ENCODE data around the gene RFT1.

Gene RFT1

DNA sequence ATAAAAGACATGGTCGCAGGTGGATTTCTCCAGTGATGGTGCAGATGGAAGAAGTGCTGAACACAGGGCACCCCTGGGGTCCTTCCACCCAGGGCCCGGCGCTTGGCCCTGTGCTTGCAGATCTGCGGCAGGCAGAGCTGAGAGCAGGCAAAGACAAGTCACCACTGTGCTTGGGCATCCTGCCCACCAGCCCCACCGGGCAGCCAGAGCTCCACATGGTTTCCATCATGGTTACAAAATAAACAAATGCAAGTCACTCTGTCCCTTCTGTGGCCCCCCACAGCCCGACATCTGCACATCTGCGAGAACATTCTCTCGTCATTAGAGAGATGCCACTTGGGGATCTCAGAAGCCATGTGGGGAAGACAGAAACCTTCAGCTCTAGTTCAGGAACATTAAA is 46.7 kb downstream of the RFT1 start:
- H3K9me2 ChIP-seq (replicated peaks; ENCODE audit: insufficient read depth, low read length), result no peaks in the 10 kb centered on the region
- TF ChIP-seq EZH2phosphoT487 (IDR thresholded peaks at IDR 0.05; ENCODE audit: low read length), result no peak
- TF ChIP-seq, protein P1, sequence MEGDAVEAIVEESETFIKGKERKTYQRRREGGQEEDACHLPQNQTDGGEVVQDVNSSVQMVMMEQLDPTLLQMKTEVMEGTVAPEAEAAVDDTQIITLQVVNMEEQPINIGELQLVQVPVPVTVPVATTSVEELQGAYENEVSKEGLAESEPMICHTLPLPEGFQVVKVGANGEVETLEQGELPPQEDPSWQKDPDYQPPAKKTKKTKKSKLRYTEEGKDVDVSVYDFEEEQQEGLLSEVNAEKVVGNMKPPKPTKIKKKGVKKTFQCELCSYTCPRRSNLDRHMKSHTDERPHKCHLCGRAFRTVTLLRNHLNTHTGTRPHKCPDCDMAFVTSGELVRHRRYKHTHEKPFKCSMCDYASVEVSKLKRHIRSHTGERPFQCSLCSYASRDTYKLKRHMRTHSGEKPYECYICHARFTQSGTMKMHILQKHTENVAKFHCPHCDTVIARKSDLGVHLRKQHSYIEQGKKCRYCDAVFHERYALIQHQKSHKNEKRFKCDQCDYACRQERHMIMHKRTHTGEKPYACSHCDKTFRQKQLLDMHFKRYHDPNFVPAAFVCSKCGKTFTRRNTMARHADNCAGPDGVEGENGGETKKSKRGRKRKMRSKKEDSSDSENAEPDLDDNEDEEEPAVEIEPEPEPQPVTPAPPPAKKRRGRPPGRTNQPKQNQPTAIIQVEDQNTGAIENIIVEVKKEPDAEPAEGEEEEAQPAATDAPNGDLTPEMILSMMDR (IDR thresholded peaks at IDR 0.05; ENCODE audit: low read length), result no peak
- no peak for TF ChIP-seq EZH2 (optimal IDR thresholded peaks at IDR 0.05; ENCODE audit: low read depth, low read length)
- H3K79me2 ChIP-seq (ENCODE audit: low read length), result no peaks in the 10 kb centered on the region
- H2AFZ ChIP-seq (ENCODE audit: low read length), result no peak overlapping the region
- no peak overlapping the region for H3K4me2 ChIP-seq (ENCODE audit: low read depth, low read length)
- H3K4me3 ChIP-seq (ENCODE audit: low read length), result no peak overlapping the region
- H3K36me3 ChIP-seq (replicated peaks; ENCODE audit: insufficient read depth, low read length), result no peaks in the 10 kb centered on the region
- H3K9ac ChIP-seq (ENCODE audit: low read length), result no peak overlapping the region
- no peaks in the 10 kb centered on the region for H3F3A ChIP-seq (ENCODE audit: insufficient read depth, low read length)
- no peaks in the 10 kb centered on the region for H3K4me1 ChIP-seq (ENCODE audit: low read length)
- no peak overlapping the region for H3K27ac ChIP-seq (ENCODE audit: low read length)
- no peak for DNase-seq
- H3K27me3 ChIP-seq (replicated peaks; ENCODE audit: insufficient read depth, low read length), result no peaks in the 10 kb centered on the region
- no peaks in the 10 kb centered on the region for H4K20me1 ChIP-seq (ENCODE audit: insufficient read depth, low read length)
- no peaks in the 10 kb centered on the region for H3K9me3 ChIP-seq (replicated peaks; ENCODE audit: insufficient read depth, low read length)

DNA sequence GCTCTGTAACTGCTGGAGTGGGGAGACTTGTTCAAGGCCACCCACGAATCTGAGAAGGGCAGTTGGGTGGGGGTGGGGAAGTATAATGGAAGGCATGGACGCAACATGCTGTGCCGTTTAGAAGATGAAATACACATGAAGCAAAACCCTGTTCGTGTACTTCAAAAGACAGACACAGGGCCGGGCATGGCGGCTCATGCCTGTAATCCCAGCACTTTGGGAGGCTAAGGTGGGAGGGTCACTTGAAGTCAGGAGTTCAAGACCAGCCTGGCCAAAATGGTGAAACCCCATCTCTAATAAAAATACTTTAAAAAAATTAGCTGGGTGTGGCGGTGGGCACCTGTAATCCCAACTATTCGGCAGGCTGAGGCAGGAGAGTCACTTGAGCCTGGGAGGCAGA is 47.5 kb downstream of the RFT1 start:
- no peaks in the 10 kb centered on the region for H3K9me2 ChIP-seq (replicated peaks; ENCODE audit: insufficient read depth, low read length)
- DNase-seq, result no peak
- no peak overlapping the region for H3K4me3 ChIP-seq (ENCODE audit: low read length)
- TF ChIP-seq EZH2 (optimal IDR thresholded peaks at IDR 0.05; ENCODE audit: low read depth, low read length) (no peak), EZH2phosphoT487 (IDR thresholded peaks at IDR 0.05; ENCODE audit: low read length) (no peak)
- TF ChIP-seq, protein P1 (IDR thresholded peaks at IDR 0.05; ENCODE audit: low read length), result no peak
- H3F3A ChIP-seq (ENCODE audit: insufficient read depth, low read length), result no peaks in the 10 kb centered on the region
- no peaks in the 10 kb centered on the region for H3K27me3 ChIP-seq (replicated peaks; ENCODE audit: insufficient read depth, low read length)
- no peaks in the 10 kb centered on the region for H3K79me2 ChIP-seq (ENCODE audit: low read length)
- no peaks in the 10 kb centered on the region for H3K36me3 ChIP-seq (replicated peaks; ENCODE audit: insufficient read depth, low read length)
- no peaks in the 10 kb centered on the region for H3K4me1 ChIP-seq (ENCODE audit: low read length)
- no peak overlapping the region for H2AFZ ChIP-seq (ENCODE audit: low read length)
- no peak overlapping the region for H3K27ac ChIP-seq (ENCODE audit: low read length)
- no peaks in the 10 kb centered on the region for H3K9me3 ChIP-seq (replicated peaks; ENCODE audit: insufficient read depth, low read length)
- H3K9ac ChIP-seq (ENCODE audit: low read length), result no peak overlapping the region
- H4K20me1 ChIP-seq (ENCODE audit: insufficient read depth, low read length), result no peaks in the 10 kb centered on the region
- H3K4me2 ChIP-seq (ENCODE audit: low read depth, low read length), result no peak overlapping the region

DNA sequence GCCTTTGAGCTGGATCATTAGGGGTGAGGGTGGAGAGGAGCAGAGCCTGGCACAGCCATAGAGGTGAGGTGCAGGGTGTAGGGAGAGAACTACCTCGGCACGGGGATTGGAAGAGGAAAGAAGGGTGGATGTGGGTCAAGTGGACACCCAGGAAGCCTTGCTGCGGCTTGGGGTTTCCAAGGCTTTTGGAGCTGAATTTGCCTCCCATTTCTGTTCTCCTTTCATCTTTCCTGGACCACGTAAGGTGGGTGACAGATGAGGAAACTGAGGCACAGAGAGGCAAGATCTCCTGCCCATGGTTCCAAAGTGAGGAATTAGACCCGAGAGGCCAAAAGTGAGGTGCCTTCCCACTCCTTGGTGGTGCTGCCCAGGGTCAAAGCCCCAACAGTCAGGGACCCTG is 48.9 kb downstream of the RFT1 start:
- no peak overlapping the region for H3K4me2 ChIP-seq (ENCODE audit: low read depth, low read length)
- no peaks in the 10 kb centered on the region for H3K79me2 ChIP-seq (ENCODE audit: low read length)
- no peaks in the 10 kb centered on the region for H4K20me1 ChIP-seq (ENCODE audit: insufficient read depth, low read length)
- no peak overlapping the region for H3K4me3 ChIP-seq (ENCODE audit: low read length)
- no peaks in the 10 kb centered on the region for H3K9me3 ChIP-seq (replicated peaks; ENCODE audit: insufficient read depth, low read length)
- H3K27ac ChIP-seq (ENCODE audit: low read length), result no peak overlapping the region
- H3K9ac ChIP-seq (ENCODE audit: low read length), result no peak overlapping the region
- H3K27me3 ChIP-seq (replicated peaks; ENCODE audit: insufficient read depth, low read length), result no peaks in the 10 kb centered on the region
- H3K4me1 ChIP-seq (ENCODE audit: low read length), result no peaks in the 10 kb centered on the region
- TF ChIP-seq EZH2 (optimal IDR thresholded peaks at IDR 0.05; ENCODE audit: low read depth, low read length) (no peak), EZH2phosphoT487 (IDR thresholded peaks at IDR 0.05; ENCODE audit: low read length) (no peak)
- TF ChIP-seq, protein P1 (IDR thresholded peaks at IDR 0.05; ENCODE audit: low read length), result no peak
- H3K36me3 ChIP-seq (replicated peaks; ENCODE audit: insufficient read depth, low read length), result no peaks in the 10 kb centered on the region
- DNase-seq, result no peak
- no peaks in the 10 kb centered on the region for H3F3A ChIP-seq (ENCODE audit: insufficient read depth, low read length)
- H3K9me2 ChIP-seq (replicated peaks; ENCODE audit: insufficient read depth, low read length), result no peaks in the 10 kb centered on the region
- no peak overlapping the region for H2AFZ ChIP-seq (ENCODE audit: low read length)
